Measurements from ENCODE around the gene SLC8A1.
A peak's percentile ranks its signal among the peaks of the same experiment; 100 is the strongest.

SLC8A1 gene

GRCh38 chr2:40310303-40310702 lies 141.6 kb downstream of the SLC8A1 start:
- DNase-seq (ENCODE audit: low read depth, low spot score): no peak

- DNase-seq (ENCODE audit: low read depth, low spot score): no peak
Observed at GRCh38 chr2:40304340-40304739, 147.6 kb downstream of the SLC8A1 start.

- DNase-seq (ENCODE audit: low read depth, low spot score): no peak
Observed at GRCh38 chr2:40303746-40304145, 148.1 kb downstream of the SLC8A1 start.

- no peak for DNase-seq (ENCODE audit: low read depth, low spot score)
Observed at GRCh38 chr2:40302751-40303325, 149.1 kb downstream of the SLC8A1 start.

GRCh38 chr2:40300391-40300790 lies 151.5 kb downstream of the SLC8A1 start:
- no peak for DNase-seq (ENCODE audit: low read depth, low spot score)

GRCh38 chr2:40299781-40300180 lies 152.1 kb downstream of the SLC8A1 start:
- DNase-seq (ENCODE audit: low read depth, low spot score): no peak

GRCh38 chr2:40299173-40299572 lies 152.7 kb downstream of the SLC8A1 start:
- DNase-seq (ENCODE audit: low read depth, low spot score): no peak

- DNase-seq (ENCODE audit: low read depth, low spot score): no peak
Observed at GRCh38 chr2:40298026-40298425, 153.9 kb downstream of the SLC8A1 start.

GRCh38 chr2:40292291-40292690 lies 159.6 kb downstream of the SLC8A1 start:
- no peak for DNase-seq (ENCODE audit: low read depth, low spot score)

GRCh38 chr2:40289771-40290404 lies 162.0 kb downstream of the SLC8A1 start:
- no peak for DNase-seq (ENCODE audit: low read depth, low spot score)

- no peak for DNase-seq (ENCODE audit: low read depth, low spot score)
Observed at GRCh38 chr2:40287773-40288172, 164.1 kb downstream of the SLC8A1 start.

- no peak for DNase-seq (ENCODE audit: low read depth, low spot score)
Observed at GRCh38 chr2:40287195-40287594, 164.7 kb downstream of the SLC8A1 start.

- DNase-seq (ENCODE audit: low read depth, low spot score): no peak
Observed at GRCh38 chr2:40286721-40287120, 165.2 kb downstream of the SLC8A1 start.

- no peak for DNase-seq (ENCODE audit: low read depth, low spot score)
Observed at GRCh38 chr2:40285391-40285790, 166.5 kb downstream of the SLC8A1 start.

- no peak for DNase-seq (ENCODE audit: low read depth, low spot score)
Observed at GRCh38 chr2:40284797-40285196, 167.1 kb downstream of the SLC8A1 start.

GRCh38 chr2:40283111-40283909 lies 168.6 kb downstream of the SLC8A1 start:
- DNase-seq (ENCODE audit: low read depth, low spot score): no peak

- no peak for DNase-seq (ENCODE audit: low read depth, low spot score)
Observed at GRCh38 chr2:40282428-40282827, 169.5 kb downstream of the SLC8A1 start.

- DNase-seq (ENCODE audit: low read depth, low spot score): peak; percentile 69
Observed at GRCh38 chr2:40281021-40281940, 170.6 kb downstream of the SLC8A1 start.

GRCh38 chr2:40279482-40279881 lies 172.4 kb downstream of the SLC8A1 start:
- no peak for DNase-seq (ENCODE audit: low read depth, low spot score)

- peak; percentile 43 for DNase-seq (ENCODE audit: low read depth, low spot score)
Observed at GRCh38 chr2:40279001-40279400, 172.9 kb downstream of the SLC8A1 start.

- no peak for DNase-seq (ENCODE audit: low read depth, low spot score)
Observed at GRCh38 chr2:40276076-40276475, 175.8 kb downstream of the SLC8A1 start.

GRCh38 chr2:40274270-40274669 lies 177.6 kb downstream of the SLC8A1 start:
- no peak for DNase-seq (ENCODE audit: low read depth, low spot score)

Measured in smooth muscle cell of the brain vasculature (primary cell).